ENCODE data around the gene TYK2. TPM values are rescaled to one million over a fixed set of nuclear protein-coding genes. Genes with fewer than 3 reads are reported as not detected.

The TYK2 gene
- total and polyA plus RNA-seq, 9 of the 15 experiments (the other 6 are each of a cell fraction or from before 2014, with no cell fraction given), result 15.0 to 182 (median 85.9) TPM

- TF ChIP-seq CHD7 (IDR thresholded peaks at IDR 0.05; ENCODE audit: low read depth, low read length) (no peak), GATAD2B (IDR thresholded peaks at IDR 0.05; ENCODE audit: borderline replicate concordance) (peak; percentile 81), PHB2 (IDR thresholded peaks at IDR 0.05; ENCODE audit: low read depth) (peak; percentile 56; the same call in 1 of the 2 replicates), CCAR2 (IDR thresholded peaks at IDR 0.05; ENCODE audit: low read depth, low read length) (no peak), NONO (IDR thresholded peaks at IDR 0.05; ENCODE audit: low read depth in 2 of 2, low read length in 1 of 2) (peak in 1 of 2 experiments; percentile 84; a peak in 1 of 4 replicates), FOXA1 (IDR thresholded peaks at IDR 0.05; ENCODE audit: borderline replicate concordance) (no peak), ZEB2 (IDR thresholded peaks at IDR 0.05) (peak; percentile 36; the same call in 1 of the 2 replicates), ZNF436 (CRISPR knock-in tag; IDR thresholded peaks at IDR 0.05) (no peak), GMEB1 (CRISPR knock-in tag; IDR thresholded peaks at IDR 0.05) (peak; percentile 67), ZNF165 (CRISPR knock-in tag; IDR thresholded peaks at IDR 0.05; ENCODE audit: borderline replicate concordance) (no peak), GABPB1 (CRISPR knock-in tag; IDR thresholded peaks at IDR 0.05) (peak; percentile 95), MLLT1 (IDR thresholded peaks at IDR 0.05) (peak in 1 of 2 experiments; percentile 89; a peak in 2 of 4 replicates), KLF6 (CRISPR knock-in tag; IDR thresholded peaks at IDR 0.05; ENCODE audit: borderline replicate concordance) (no peak)
Observed at GRCh38 chr19:10416380-10417257, 36.2 kb upstream of the TYK2 start (continued).

All from K562 (cell line).